Gastroesophageal sphincter (tissue), 4 donors: Measurements from ENCODE around the gene ENO2. TPM values are rescaled to one million over a fixed set of nuclear protein-coding genes. Genes with fewer than 3 reads are reported as not detected.

Experiments used
- ATAC-seq: fragments of 150-250 bp; one replicate; pipeline ENCODE4 v1.9.1; 2016; ENCODE audit warnings: mild to moderate bottlenecking, moderate library complexity
- H3K27ac ChIP-seq, 4 donors: fragments of 200-600 bp; sonication (generic) in 3 of 4; 1 replicate in 3 of 4; 2 replicates in 1 of 4; pipeline ENCODE4 v1.5.1; 2016 to 2019
- H3K27me3 ChIP-seq: fragments of 200-600 bp; sonication (generic); one replicate; pipeline ENCODE4 v1.5.1; 2019
- H3K36me3 ChIP-seq, 2 donors: fragments of 200-600 bp; sonication (generic); one replicate each; pipeline ENCODE4 v1.5.1; 2019; ENCODE audit warnings: control low read depth in 1 of 2
- H3K4me1 ChIP-seq, 3 donors: fragments of 200-600 bp; sonication (generic); 1 replicate in 2 of 3; 2 replicates in 1 of 3; pipeline ENCODE4 v1.5.1; 2016 to 2019; ENCODE audit warnings: control low read depth in 2 of 3
- H3K4me3 ChIP-seq, 2 donors: fragments of 200-600 bp; sonication (generic); one replicate each; pipeline ENCODE4 v1.5.1; 2019; ENCODE audit warnings: mild to moderate bottlenecking in 1 of 2, moderate library complexity in 1 of 2
- H3K9me3 ChIP-seq, 3 donors: fragments of 200-600 bp; sonication (generic); one replicate each; pipeline ENCODE4 v1.5.1; 2017 to 2019; ENCODE audit warnings: control low read depth in 2 of 3
- EP300 ChIP-seq: sonication (generic); formaldehyde crosslinking; IDR thresholded peaks from one replicate; pipeline ENCODE4 v1.6.1; 2017; ENCODE audit warnings: antibody characterized with exemption, mild to moderate bottlenecking
- POLR2A ChIP-seq, 2 donors: fragments of 450-650 bp; IDR thresholded peaks; one replicate each; pipeline ENCODE4 v1.6.1; 2017; ENCODE audit warnings: antibody characterized with exemption in 2 of 2, mild to moderate bottlenecking in 2 of 2, moderate library complexity in 1 of 2
- POLR2AphosphoS5 ChIP-seq: sonication (generic); formaldehyde crosslinking; IDR thresholded peaks from one replicate; pipeline ENCODE4 v1.6.1; 2017; ENCODE audit warnings: antibody characterized with exemption
- WGBS, 2 donors: methylation state at CpG; one replicate each; pipeline ENCODE4 v1.1.5; 2018; ENCODE audit warnings: low coverage in 1 of 2; 5-methylcytosine and 5-hydroxymethylcytosine counted together
- total RNA-seq, 4 donors: library from RNA; depleted of rRNA; stranded (reverse); fragments of >200 nt; gene quantifications; one replicate each; pipeline ENCODE4 v1.1.0, GENCODE V29; 2016
- TF ChIP-seq, protein P1 (sequence below), 4 experiments: fragments of 200-600 bp in 2 of 4; fragments of 450-650 bp in 2 of 4; sonication (generic) in 1 of 4; IDR thresholded peaks; one replicate each; pipeline ENCODE4 v1.5.1; 2017 to 2019; ENCODE audit warnings: antibody characterized with exemption in 4 of 4, mild to moderate bottlenecking in 2 of 4, moderate library complexity in 2 of 4

The ENO2 gene
- total RNA-seq, 4 donors from 2014 or later = 31.2 to 68.2 (median 43.5) TPM

DNA sequence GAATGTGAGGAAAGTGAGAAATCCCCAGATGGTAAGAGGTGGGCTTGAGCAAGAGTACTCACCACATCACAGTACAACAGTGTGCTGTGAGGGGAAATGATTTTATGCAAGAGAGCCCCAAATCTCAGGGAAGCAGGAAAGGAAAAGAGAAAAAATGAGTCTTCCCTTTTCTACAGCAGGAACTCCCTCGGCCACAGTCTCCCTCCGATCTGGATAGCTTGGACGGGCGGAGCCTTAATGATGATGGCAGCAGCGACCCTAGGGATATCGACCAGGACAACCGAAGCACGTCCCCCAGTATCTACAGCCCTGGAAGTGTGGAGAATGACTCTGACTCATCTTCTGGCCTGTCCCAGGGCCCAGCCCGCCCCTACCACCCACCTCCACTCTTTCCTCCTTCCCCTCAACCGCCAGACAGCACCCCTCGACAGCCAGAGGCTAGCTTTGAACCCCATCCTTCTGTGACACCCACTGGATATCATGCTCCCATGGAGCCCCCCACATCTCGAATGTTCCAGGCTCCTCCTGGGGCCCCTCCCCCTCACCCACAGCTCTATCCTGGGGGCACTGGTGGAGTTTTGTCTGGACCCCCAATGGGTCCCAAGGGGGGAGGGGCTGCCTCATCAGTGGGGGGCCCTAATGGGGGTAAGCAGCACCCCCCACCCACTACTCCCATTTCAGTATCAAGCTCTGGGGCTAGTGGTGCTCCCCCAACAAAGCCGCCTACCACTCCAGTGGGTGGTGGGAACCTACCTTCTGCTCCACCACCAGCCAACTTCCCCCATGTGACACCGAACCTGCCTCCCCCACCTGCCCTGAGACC is 21.2 kb downstream of the ENO2 start:
- Histone ChIP-seq H3K27ac (peak overlapping the region in 3 of 4 donors; percentile 71 to 96 (median 91)), H3K36me3 (peaks cover 0 to 52% of the 10 kb centered on the region in 2 donors), H3K27me3 (no peaks in the 10 kb centered on the region), H3K4me3 (no peak overlapping the region), H3K4me1 (peaks cover 0 to 98% (median 45%) of the 10 kb centered on the region in 3 donors), H3K9me3 (no peaks in the 10 kb centered on the region)
- no peak for ATAC-seq
- 29 to 55% methylated on average over 4 to 8 of the region's 14 CpGs for WGBS, 2 donors
- TF ChIP-seq POLR2AphosphoS5 = no peak
- no peak for TF ChIP-seq POLR2A (IDR thresholded peaks at IDR 0.05)
- TF ChIP-seq, protein P1, sequence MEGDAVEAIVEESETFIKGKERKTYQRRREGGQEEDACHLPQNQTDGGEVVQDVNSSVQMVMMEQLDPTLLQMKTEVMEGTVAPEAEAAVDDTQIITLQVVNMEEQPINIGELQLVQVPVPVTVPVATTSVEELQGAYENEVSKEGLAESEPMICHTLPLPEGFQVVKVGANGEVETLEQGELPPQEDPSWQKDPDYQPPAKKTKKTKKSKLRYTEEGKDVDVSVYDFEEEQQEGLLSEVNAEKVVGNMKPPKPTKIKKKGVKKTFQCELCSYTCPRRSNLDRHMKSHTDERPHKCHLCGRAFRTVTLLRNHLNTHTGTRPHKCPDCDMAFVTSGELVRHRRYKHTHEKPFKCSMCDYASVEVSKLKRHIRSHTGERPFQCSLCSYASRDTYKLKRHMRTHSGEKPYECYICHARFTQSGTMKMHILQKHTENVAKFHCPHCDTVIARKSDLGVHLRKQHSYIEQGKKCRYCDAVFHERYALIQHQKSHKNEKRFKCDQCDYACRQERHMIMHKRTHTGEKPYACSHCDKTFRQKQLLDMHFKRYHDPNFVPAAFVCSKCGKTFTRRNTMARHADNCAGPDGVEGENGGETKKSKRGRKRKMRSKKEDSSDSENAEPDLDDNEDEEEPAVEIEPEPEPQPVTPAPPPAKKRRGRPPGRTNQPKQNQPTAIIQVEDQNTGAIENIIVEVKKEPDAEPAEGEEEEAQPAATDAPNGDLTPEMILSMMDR (IDR thresholded peaks at IDR 0.05) = no peak
- no peak for TF ChIP-seq EP300

DNA sequence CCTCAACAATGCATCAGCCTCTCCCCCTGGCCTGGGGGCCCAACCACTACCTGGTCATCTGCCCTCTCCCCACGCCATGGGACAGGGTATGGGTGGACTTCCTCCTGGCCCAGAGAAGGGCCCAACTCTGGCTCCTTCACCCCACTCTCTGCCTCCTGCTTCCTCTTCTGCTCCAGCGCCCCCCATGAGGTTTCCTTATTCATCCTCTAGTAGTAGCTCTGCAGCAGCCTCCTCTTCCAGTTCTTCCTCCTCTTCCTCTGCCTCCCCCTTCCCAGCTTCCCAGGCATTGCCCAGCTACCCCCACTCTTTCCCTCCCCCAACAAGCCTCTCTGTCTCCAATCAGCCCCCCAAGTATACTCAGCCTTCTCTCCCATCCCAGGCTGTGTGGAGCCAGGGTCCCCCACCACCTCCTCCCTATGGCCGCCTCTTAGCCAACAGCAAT is 21.8 kb downstream of the ENO2 start:
- TF ChIP-seq, protein P1 (IDR thresholded peaks at IDR 0.05) = no peak
- WGBS, 2 donors = 73 to 90% methylated on average over 2 to 3 of the region's 3 CpGs
- ATAC-seq = no peak
- peaks cover 0 to 97% (median 41%) of the 10 kb centered on the region in 3 donors for H3K4me1 ChIP-seq
- H3K27me3 ChIP-seq = no peaks in the 10 kb centered on the region
- H3K27ac ChIP-seq = peak overlapping the region in 3 of 4 donors; percentile 91 to 96 (median 91)
- no peaks in the 10 kb centered on the region for H3K9me3 ChIP-seq
- H3K36me3 ChIP-seq = peaks cover 0 to 58% of the 10 kb centered on the region in 2 donors
- H3K4me3 ChIP-seq = no peak overlapping the region

DNA sequence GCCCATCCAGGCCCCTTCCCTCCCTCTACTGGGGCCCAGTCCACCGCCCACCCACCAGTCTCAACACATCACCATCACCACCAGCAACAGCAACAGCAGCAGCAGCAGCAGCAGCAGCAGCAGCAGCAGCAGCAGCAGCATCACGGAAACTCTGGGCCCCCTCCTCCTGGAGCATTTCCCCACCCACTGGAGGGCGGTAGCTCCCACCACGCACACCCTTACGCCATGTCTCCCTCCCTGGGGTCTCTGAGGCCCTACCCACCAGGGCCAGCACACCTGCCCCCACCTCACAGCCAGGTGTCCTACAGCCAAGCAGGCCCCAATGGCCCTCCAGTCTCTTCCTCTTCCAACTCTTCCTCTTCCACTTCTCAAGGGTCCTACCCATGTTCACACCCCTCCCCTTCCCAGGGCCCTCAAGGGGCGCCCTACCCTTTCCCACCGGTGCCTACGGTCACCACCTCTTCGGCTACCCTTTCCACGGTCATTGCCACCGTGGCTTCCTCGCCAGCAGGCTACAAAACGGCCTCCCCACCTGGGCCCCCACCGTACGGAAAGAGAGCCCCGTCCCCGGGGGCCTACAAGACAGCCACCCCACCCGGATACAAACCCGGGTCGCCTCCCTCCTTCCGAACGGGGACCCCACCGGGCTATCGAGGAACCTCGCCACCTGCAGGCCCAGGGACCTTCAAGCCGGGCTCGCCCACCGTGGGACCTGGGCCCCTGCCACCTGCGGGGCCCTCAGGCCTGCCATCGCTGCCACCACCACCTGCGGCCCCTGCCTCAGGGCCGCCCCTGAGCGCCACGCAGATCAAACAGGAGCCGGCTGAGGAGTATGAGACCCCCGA is 22.5 kb downstream of the ENO2 start:
- 14 to 33% methylated on average over 6 to 11 of the region's 36 CpGs for WGBS, 2 donors
- Histone ChIP-seq H3K36me3 (peaks cover 0 to 64% of the 10 kb centered on the region in 2 donors), H3K4me3 (peak overlapping the region; percentile 38 to 73), H3K27ac (peak overlapping the region; percentile 82 to 96 (median 91)), H3K27me3 (no peaks in the 10 kb centered on the region), H3K4me1 (peaks cover 0 to 97% (median 41%) of the 10 kb centered on the region in 3 donors), H3K9me3 (no peaks in the 10 kb centered on the region)
- no peak for ATAC-seq
- TF ChIP-seq, protein P1 (IDR thresholded peaks at IDR 0.05) = peak in 1 of 4 experiments; percentile 10
- TF ChIP-seq POLR2A (IDR thresholded peaks at IDR 0.05) (no peak), POLR2AphosphoS5 (peak; percentile 55)

DNA sequence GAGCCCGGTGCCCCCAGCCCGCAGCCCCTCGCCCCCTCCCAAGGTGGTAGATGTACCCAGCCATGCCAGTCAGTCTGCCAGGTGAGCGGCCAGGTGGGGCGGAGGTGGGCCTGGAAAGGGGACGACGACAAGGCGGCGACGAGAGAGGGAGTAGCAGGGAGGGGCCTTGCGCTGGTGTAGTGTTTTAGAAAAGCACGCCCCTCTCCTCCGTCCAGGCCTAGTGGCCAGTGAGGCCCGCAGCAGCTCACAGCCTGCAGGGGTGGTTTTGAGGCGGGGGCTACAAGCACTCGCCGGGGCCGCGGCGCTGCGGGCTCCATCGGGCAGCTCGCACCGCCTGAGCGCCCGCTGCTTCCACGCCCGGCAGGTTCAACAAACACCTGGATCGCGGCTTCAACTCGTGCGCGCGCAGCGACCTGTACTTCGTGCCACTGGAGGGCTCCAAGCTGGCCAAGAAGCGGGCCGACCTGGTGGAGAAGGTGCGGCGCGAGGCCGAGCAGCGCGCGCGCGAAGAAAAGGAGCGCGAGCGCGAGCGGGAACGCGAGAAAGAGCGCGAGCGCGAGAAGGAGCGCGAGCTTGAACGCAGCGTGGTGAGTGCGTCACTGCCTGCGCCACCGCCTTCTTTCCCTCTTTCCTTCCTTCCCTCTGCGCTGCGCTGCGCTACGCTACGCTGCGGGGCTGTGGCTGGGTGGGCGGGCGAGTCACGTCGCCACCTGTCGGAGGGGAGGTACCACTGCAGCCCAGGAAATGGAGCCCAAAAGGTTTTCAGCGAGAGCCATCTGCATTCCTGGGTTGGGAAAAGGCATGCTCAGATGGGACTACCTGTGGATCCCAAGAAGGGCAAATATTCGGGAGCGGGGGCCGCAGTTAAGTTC is 23.3 kb downstream of the ENO2 start:
- Histone ChIP-seq H3K27me3 (no peaks in the 10 kb centered on the region), H3K36me3 (peaks cover 0 to 71% of the 10 kb centered on the region in 2 donors), H3K9me3 (no peaks in the 10 kb centered on the region), H3K27ac (peak overlapping the region; percentile 82 to 96 (median 91)), H3K4me3 (peak overlapping the region; percentile 38 to 73), H3K4me1 (peaks cover 0 to 97% (median 37%) of the 10 kb centered on the region in 3 donors)
- 0% methylated on average over 18 to 20 of the region's 80 CpGs for WGBS, 2 donors
- peak; percentile 99 for TF ChIP-seq POLR2AphosphoS5
- TF ChIP-seq, protein P1 (IDR thresholded peaks at IDR 0.05) = peak in 3 of 4 experiments; percentile 94 to 97 (median 97)
- peak; percentile 70 to 76 for TF ChIP-seq POLR2A (IDR thresholded peaks at IDR 0.05)
- no peak for TF ChIP-seq EP300
- peak; percentile 93 for ATAC-seq
